ENCODE results near the gene LASP1.

The LASP1 gene

DNA sequence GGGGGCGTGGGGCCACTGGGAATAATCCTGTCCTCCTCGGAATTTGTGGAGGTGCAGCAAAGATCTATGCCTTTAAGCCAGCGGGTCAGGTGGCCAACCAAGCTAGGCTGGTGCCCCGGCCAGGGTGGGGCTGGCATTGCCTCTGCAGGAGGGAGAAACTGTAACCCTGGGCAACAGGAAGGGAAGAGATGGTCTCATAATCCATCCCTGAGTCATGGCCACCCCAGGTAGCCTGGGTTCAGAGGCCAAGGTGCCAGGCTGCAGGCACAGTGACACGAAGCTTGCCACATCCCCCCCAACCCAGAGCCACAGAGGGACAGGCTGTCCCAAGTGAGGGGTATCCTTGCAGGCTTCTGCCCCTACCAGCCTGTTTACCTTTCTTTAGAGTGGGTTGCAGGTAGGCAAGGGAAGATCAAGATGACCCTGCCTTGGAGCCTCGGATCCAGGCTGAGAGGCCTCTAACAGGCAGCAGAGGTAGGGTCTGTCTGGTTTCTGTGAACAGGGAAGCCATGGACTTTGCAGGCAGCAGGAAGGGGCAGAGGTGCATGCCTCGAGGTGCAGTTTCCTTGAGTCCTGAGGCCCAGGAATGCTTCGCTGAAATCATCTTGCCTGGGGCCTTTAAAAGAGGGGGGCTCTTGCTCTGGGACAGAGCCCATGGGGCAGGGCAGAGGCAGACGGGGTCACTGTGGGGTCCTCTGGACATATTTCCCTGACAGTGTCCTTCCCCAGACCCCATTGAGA, 4.0 kb downstream of the LASP1 start:
- no peak overlapping the region for H3K4me3 ChIP-seq (ENCODE audit: low read depth, low read length)
- DNase-seq (ENCODE audit: low read depth): no peak
- no peak for TF ChIP-seq CTCF (IDR thresholded peaks at IDR 0.05; ENCODE audit: low read depth, low read length)
- no peak for TF ChIP-seq MYC (IDR thresholded peaks at IDR 0.05; ENCODE audit: low read depth, low read length)
- TF ChIP-seq, protein P1, sequence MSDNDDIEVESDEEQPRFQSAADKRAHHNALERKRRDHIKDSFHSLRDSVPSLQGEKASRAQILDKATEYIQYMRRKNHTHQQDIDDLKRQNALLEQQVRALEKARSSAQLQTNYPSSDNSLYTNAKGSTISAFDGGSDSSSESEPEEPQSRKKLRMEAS (IDR thresholded peaks at IDR 0.05; ENCODE audit: low read depth, low read length): no peak
- TF ChIP-seq POLR2A (IDR thresholded peaks at IDR 0.05; ENCODE audit: extremely low read depth, insufficient read length): no peak

GRCh38 chr17:38874505-38875400, 4.9 kb downstream of the LASP1 start:
- DNase-seq (ENCODE audit: low read depth): no peak
- H3K4me3 ChIP-seq (ENCODE audit: low read depth, low read length): no peak overlapping the region
- TF ChIP-seq POLR2A (IDR thresholded peaks at IDR 0.05; ENCODE audit: extremely low read depth, insufficient read length) (no peak), MYC (IDR thresholded peaks at IDR 0.05; ENCODE audit: low read depth, low read length) (no peak), CTCF (IDR thresholded peaks at IDR 0.05; ENCODE audit: low read depth, low read length) (no peak)
- TF ChIP-seq, protein P1 (IDR thresholded peaks at IDR 0.05; ENCODE audit: low read depth, low read length): no peak

DNA sequence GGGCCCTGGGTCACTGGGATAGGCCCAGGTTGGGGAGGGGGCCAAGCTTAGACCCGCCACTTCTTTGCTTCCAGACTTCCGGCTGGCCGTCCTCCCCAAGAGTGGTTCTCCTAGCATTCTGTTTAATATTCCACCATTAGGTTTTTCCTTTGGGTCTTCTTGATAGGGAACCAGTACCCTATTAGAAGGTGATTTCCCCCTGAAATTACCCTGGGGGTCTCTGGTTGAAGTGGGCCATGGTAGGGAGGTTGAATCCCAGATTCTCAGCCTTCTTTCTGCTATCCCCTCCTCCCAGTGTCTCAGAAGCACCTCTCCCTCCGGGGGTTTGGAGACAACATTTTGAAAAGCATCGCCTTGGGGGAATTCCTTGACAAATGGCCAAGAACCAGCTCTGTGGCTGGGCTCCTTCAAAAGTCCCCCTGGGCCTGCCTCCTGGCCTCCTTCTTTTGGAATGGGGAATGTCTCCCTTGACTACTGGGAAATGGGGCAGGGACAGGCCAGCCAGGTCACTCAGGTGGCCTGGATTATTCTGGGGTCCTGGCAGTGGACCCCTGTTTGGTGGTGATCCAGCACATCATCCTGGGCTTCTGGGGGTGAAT, 5.7 kb downstream of the LASP1 start:
- no peak for TF ChIP-seq MYC (IDR thresholded peaks at IDR 0.05; ENCODE audit: low read depth, low read length)
- TF ChIP-seq CTCF (IDR thresholded peaks at IDR 0.05; ENCODE audit: low read depth, low read length): no peak
- no peak for TF ChIP-seq POLR2A (IDR thresholded peaks at IDR 0.05; ENCODE audit: extremely low read depth, insufficient read length)
- TF ChIP-seq, protein P1 (IDR thresholded peaks at IDR 0.05; ENCODE audit: low read depth, low read length): no peak
- no peak overlapping the region for H3K4me3 ChIP-seq (ENCODE audit: low read depth, low read length)
- no peak for DNase-seq (ENCODE audit: low read depth)

DNA sequence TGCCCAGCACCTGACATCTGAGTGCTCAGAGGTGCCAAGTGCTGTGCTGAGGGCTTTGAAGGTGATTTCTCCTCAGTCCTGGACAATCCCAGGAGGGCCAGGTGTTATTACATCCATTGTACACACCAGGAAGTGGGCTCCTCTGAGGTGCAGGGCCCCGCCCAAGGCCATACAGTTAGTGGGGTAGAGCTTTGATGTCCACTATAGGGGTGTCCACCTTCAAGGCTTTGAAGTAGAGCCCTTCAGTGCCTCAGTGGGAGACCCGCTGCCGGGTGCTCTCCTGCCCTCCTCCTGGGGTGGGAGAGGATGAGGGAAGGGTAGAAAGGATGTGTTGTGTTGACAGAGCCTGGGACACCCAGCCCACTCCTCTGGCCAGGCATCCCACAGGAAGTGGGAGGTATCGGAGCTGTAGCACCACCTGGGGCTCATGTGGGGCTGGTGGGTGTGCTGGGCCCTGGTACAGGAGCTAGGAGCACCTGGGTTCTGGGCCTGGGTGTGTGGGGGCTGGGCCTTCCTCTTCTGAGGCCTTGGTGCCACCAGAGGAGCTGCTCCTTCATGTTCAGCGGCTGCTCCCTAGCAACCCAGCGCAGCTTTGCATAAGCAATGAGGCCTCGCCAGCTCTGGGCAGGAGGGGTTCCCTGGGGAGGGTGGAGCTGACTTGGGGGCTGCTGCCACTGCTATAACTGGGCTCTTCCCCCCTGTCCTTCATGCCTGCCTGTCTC, 7.4 kb downstream of the LASP1 start:
- no peak for TF ChIP-seq CTCF (IDR thresholded peaks at IDR 0.05; ENCODE audit: low read depth, low read length)
- TF ChIP-seq, protein P1 (IDR thresholded peaks at IDR 0.05; ENCODE audit: low read depth, low read length): no peak
- TF ChIP-seq MYC (IDR thresholded peaks at IDR 0.05; ENCODE audit: low read depth, low read length): no peak
- peak; percentile 57 for DNase-seq (ENCODE audit: low read depth)
- H3K4me3 ChIP-seq (ENCODE audit: low read depth, low read length): no peak overlapping the region

GRCh38 chr17:38879878-38880665, 10.2 kb downstream of the LASP1 start:
- H3K4me3 ChIP-seq (ENCODE audit: low read depth, low read length): no peak overlapping the region
- TF ChIP-seq POLR2A (IDR thresholded peaks at IDR 0.05; ENCODE audit: extremely low read depth, insufficient read length): no peak
- TF ChIP-seq MYC (IDR thresholded peaks at IDR 0.05; ENCODE audit: low read depth, low read length): no peak
- no peak for TF ChIP-seq CTCF (IDR thresholded peaks at IDR 0.05; ENCODE audit: low read depth, low read length)
- TF ChIP-seq, protein P1 (IDR thresholded peaks at IDR 0.05; ENCODE audit: low read depth, low read length): no peak
- DNase-seq (ENCODE audit: low read depth): peak; percentile 34
